Measurements from ENCODE around the gene TPPP2. TPM values are rescaled to one million over a fixed set of nuclear protein-coding genes. Genes with fewer than 3 reads are reported as not detected.
A peak's percentile ranks its signal among the peaks of the same experiment; 100 is the strongest.

The TPPP2 gene
- total and polyA plus RNA-seq, 4 donors = not detected

DNA sequence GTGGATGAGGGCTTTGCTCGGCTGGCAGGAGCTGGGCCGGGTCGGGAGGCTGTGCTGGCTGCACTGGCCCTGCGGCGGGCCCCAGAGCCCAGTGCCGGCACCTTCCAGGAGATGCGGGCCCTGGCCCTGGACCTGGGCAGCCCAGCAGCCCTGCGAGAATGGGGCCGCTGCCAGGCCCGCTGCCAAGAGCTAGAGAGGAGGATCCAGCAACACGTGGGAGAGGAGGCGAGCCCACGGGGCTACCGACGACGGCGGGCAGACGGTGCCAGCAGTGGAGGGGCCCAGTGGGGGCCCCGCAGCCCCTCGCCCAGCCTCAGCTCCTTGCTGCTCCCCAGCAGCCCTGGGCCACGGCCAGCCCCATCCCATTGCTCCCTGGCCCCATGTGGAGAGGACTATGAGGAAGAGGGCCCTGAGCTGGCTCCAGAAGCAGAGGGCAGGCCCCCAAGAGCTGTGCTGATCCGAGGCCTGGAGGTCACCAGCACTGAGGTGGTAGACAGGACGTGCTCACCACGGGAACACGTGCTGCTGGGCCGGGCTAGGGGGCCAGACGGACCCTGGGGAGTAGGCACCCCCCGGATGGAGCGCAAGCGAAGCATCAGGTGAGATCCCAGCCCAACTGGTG is 51.6 kb downstream of the TPPP2 start:
- Histone ChIP-seq H3K27ac (ENCODE audit: low read depth in 1 of 2, low read length in 2 of 2) (no peak overlapping the region), H3K27me3 (ENCODE audit: control insufficient read depth in 1 of 2, insufficient read depth in 2 of 2, low read length in 1 of 2) (no peaks in the 10 kb centered on the region), H3K4me3 (ENCODE audit: low read length in 2 of 2) (no peak overlapping the region), H3K4me1 (ENCODE audit: control insufficient read depth in 1 of 2, insufficient read depth in 2 of 2, low read length in 2 of 2) (no peaks in the 10 kb centered on the region), H3K9me3 (ENCODE audit: control insufficient read depth, low read length) (no peaks in the 10 kb centered on the region), H3K36me3 (ENCODE audit: control insufficient read depth in 1 of 2, insufficient read depth in 2 of 2, low read length in 1 of 2) (peaks cover 0 to 8% of the 10 kb centered on the region in 2 donors)
- peak in 1 of 2 donors; percentile 70 for DNase-seq
- 83% methylated on average over 30 of the region's 30 CpGs for WGBS, 2 donors
- ATAC-seq (ENCODE audit: low FRiP score) = peak; percentile 13
- intact Hi-C loops (cut with DNase I) = no loop called here

Small RNA genes within 50 kb of the gene (microRNA-seq; reads per million reads assigned to microRNA genes)
- gene MIR6717 = 0 reads per million in 2 donors

Other genes with a start within 250 kb of the TPPP2 start
- 10 to 100 TPM; 14.8 to 18.8 TPM for gene RNASE6, start 248.9 kb upstream of the TPPP2 start, total RNA-seq
- 10 to 100 TPM in 1 of 2 donors, 1 to 10 TPM in 1; 4.8 to 21.8 TPM for gene RNASE6, start 248.9 kb upstream of the TPPP2 start, polyA plus RNA-seq
- 100 to 1,000 TPM; 264 to 499 TPM for gene RNASE1, start 227.4 kb upstream of the TPPP2 start, total RNA-seq
- gene RNASE1, start 227.4 kb upstream of the TPPP2 start, polyA plus RNA-seq = 100 to 1,000 TPM in 1 of 2 donors, 10 to 100 TPM in 1; 86.4 to 312 TPM
- under 1 TPM in 1 of 2 donors, not detected in 1; 0.57 TPM for gene RNASE3, start 138.8 kb upstream of the TPPP2 start, total RNA-seq
- not detected for gene RNASE3, start 138.8 kb upstream of the TPPP2 start, polyA plus RNA-seq
- 1 to 10 TPM; 4.5 to 5.8 TPM for gene RNASE2, start 74.7 kb upstream of the TPPP2 start, total RNA-seq
- gene RNASE2, start 74.7 kb upstream of the TPPP2 start, polyA plus RNA-seq = 1 to 10 TPM; 2.8 to 3.3 TPM
- gene METTL17, start 40.2 kb upstream of the TPPP2 start, total RNA-seq = 10 to 100 TPM; 33.5 to 57.0 TPM
- 10 to 100 TPM; 20.0 to 88.6 TPM for gene METTL17, start 40.2 kb upstream of the TPPP2 start, polyA plus RNA-seq
- gene SLC39A2, start 30.9 kb upstream of the TPPP2 start, total RNA-seq = not detected
- not detected for gene SLC39A2, start 30.9 kb upstream of the TPPP2 start, polyA plus RNA-seq
- gene NDRG2, start 5.2 kb upstream of the TPPP2 start, total RNA-seq = 100 to 1,000 TPM in 1 of 2 donors, 10 to 100 TPM in 1; 68.7 to 107 TPM
- 100 to 1,000 TPM in 1 of 2 donors, 10 to 100 TPM in 1; 83.6 to 196 TPM for gene NDRG2, start 5.2 kb upstream of the TPPP2 start, polyA plus RNA-seq
- gene RNASE13, start 4.6 kb downstream of the TPPP2 start, total RNA-seq = not detected
- gene RNASE13, start 4.6 kb downstream of the TPPP2 start, polyA plus RNA-seq = under 1 TPM in 1 of 2 donors, not detected in 1; 0.18 TPM
- not detected for gene RNASE7, start 12.1 kb downstream of the TPPP2 start, total RNA-seq
- gene RNASE7, start 12.1 kb downstream of the TPPP2 start, polyA plus RNA-seq = not detected
- gene RNASE8, start 27.6 kb downstream of the TPPP2 start, total RNA-seq = not detected
- under 1 TPM in 1 of 2 donors, not detected in 1; 1.00 TPM for gene RNASE8, start 27.6 kb downstream of the TPPP2 start, polyA plus RNA-seq
- gene ARHGEF40, start 40.1 kb downstream of the TPPP2 start, total RNA-seq = 10 to 100 TPM; 40.5 to 68.3 TPM
- 10 to 100 TPM in 1 of 2 donors, 1 to 10 TPM in 1; 5.4 to 24.3 TPM for gene ARHGEF40, start 40.1 kb downstream of the TPPP2 start, polyA plus RNA-seq
- 10 to 100 TPM; 33.0 to 41.3 TPM for gene ZNF219, start 68.4 kb downstream of the TPPP2 start, total RNA-seq
- 10 to 100 TPM; 24.5 to 39.4 TPM for gene ZNF219, start 68.4 kb downstream of the TPPP2 start, polyA plus RNA-seq
- gene TMEM253, start 70.8 kb downstream of the TPPP2 start, total RNA-seq = not detected
- 1 to 10 TPM in 1 of 2 donors, under 1 TPM in 1; 0.64 to 6.4 TPM for gene TMEM253, start 70.8 kb downstream of the TPPP2 start, polyA plus RNA-seq
- gene OR5AU1, start 125.8 kb downstream of the TPPP2 start, total RNA-seq = not detected
- not detected for gene OR5AU1, start 125.8 kb downstream of the TPPP2 start, polyA plus RNA-seq
- gene HNRNPC, start 239.2 kb downstream of the TPPP2 start, total RNA-seq = 100 to 1,000 TPM; 257 to 313 TPM
- 100 to 1,000 TPM; 260 to 378 TPM for gene HNRNPC, start 239.2 kb downstream of the TPPP2 start, polyA plus RNA-seq
- gene RPGRIP1, start 249.9 kb downstream of the TPPP2 start, total RNA-seq = 1 to 10 TPM in 1 of 2 donors, under 1 TPM in 1; 0.39 to 2.3 TPM
- under 1 TPM in 1 of 2 donors, not detected in 1; 0.25 TPM for gene RPGRIP1, start 249.9 kb downstream of the TPPP2 start, polyA plus RNA-seq